Epithelial cell of esophagus (primary cell): ENCODE data around the gene JPH3.

ENCODE experiments used
- DNase-seq: peaks from one replicate; pipeline ENCODE4 v3.0.0; 2010; ENCODE audit warnings: low read depth
- H3K4me3 ChIP-seq: 2 replicates; pipeline ENCODE4 v1.5.1; 2011; ENCODE audit warnings: mild to moderate bottlenecking, low read length, control low read depth
- TF ChIP-seq, protein P1 (sequence below): IDR thresholded peaks from 2 replicates; pipeline ENCODE4 v1.5.1; 2011; ENCODE audit warnings: low read depth, mild to moderate bottlenecking, low read length, control low read depth, inconsistent platforms; ENCODE audit not compliant: insufficient read depth; ENCODE audit errors: missing control alignments

The JPH3 gene

DNA sequence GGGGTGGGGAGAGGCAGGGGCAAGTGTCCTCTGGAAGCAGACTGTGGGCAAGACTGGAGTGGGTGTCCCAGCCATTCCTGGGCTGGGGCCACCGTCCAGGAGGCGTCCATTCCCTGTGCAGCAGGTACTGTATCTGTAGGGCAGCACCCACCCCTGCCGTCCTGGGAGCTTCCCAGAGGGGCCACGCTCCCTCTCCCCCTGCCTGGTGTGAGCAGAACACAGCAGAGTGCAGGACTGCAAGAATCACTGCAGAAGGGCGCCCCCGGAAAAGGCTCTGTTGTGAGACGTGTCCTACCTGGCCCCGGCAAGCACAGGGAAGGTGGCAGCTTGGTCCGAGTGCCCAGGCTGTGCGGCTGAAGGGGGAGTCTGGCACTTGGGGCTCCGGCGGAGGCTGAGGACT, 93.2 kb downstream of the JPH3 start:
- TF ChIP-seq, protein P1, sequence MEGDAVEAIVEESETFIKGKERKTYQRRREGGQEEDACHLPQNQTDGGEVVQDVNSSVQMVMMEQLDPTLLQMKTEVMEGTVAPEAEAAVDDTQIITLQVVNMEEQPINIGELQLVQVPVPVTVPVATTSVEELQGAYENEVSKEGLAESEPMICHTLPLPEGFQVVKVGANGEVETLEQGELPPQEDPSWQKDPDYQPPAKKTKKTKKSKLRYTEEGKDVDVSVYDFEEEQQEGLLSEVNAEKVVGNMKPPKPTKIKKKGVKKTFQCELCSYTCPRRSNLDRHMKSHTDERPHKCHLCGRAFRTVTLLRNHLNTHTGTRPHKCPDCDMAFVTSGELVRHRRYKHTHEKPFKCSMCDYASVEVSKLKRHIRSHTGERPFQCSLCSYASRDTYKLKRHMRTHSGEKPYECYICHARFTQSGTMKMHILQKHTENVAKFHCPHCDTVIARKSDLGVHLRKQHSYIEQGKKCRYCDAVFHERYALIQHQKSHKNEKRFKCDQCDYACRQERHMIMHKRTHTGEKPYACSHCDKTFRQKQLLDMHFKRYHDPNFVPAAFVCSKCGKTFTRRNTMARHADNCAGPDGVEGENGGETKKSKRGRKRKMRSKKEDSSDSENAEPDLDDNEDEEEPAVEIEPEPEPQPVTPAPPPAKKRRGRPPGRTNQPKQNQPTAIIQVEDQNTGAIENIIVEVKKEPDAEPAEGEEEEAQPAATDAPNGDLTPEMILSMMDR = no peak
- DNase-seq = no peak
- no peak overlapping the region for H3K4me3 ChIP-seq

DNA sequence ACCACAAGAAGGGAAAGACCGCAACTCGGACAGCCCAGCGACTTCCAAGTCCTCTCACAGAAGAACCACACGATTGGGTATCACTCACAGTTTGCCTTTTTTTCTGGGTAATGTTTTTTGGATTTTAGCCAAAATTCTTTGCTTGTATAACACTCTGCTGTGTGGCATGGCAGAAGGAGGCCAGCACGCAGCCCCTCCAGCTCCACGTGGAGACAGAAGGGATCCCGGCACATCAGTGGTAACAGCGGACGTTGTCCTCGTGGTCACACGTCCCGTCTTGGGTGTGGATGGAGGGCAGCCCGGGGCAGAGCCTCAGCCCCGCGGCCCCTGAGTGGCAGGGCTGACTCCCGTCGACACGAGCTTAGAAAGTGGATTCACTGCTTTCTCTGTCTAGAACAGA, 94.4 kb downstream of the JPH3 start:
- no peak for DNase-seq
- no peak overlapping the region for H3K4me3 ChIP-seq
- TF ChIP-seq, protein P1 = no peak

DNA sequence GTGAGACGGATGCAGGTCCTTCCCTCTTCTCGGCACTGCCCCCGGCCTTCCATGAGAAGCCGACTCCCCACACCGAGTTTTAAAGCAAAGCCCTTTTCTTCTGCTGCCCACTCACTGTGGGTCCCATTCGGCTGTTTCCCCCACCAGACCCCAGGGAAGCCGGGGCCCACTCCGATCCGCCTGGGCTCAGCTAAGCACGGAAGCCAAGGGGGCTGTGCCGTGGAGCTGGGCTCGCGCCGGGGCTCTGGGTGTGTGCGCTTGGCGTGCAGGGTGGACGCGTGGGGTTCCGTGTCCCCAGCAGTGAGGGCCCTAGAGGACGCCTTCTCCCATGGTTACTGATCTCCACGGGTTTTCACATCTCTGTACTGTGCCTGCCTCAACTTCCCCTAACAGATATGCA, 94.9 kb downstream of the JPH3 start:
- H3K4me3 ChIP-seq = no peak overlapping the region
- DNase-seq = no peak
- TF ChIP-seq, protein P1 = no peak

DNA sequence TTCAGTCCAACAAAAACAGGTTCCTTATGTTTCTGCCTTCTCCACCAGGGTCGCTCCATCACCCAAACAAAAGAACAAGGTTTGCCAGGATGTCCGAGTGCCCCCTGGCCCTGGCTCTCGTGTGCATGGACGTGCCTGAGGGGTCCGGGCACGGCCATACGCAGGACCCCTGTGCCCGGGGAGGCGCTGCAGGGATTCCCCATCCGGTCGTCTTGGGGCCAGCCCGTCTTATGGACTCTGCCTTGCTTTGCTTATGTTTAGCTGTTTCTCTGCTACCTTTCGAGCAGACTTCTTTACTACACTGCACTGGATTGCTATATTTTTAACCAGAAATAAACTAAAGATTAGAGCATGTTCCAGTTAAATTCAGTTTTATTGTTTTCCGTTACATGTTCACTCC, 95.5 kb downstream of the JPH3 start:
- H3K4me3 ChIP-seq = no peak overlapping the region
- TF ChIP-seq, protein P1 = no peak
- DNase-seq = no peak

DNA sequence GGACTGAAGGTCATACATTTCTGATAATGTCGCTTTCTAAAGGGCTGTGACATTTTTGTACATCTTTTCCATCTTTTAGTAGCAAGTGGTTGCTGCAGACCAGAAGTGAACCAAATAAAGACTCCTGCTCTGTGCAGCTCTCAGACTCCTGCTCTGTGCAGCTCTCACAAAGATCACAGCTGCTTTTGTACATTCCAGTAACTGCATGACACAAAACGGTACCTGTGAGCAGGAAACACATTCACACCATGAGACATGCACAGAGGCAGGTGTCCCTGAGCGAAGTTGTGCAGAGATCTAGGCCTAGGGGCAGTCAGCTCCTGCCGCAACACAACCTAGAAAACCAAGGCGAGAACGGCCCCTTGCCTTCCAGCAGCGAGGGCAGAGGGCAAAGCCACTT, 95.9 kb downstream of the JPH3 start:
- TF ChIP-seq, protein P1 = no peak
- H3K4me3 ChIP-seq = no peak overlapping the region
- DNase-seq = no peak

DNA sequence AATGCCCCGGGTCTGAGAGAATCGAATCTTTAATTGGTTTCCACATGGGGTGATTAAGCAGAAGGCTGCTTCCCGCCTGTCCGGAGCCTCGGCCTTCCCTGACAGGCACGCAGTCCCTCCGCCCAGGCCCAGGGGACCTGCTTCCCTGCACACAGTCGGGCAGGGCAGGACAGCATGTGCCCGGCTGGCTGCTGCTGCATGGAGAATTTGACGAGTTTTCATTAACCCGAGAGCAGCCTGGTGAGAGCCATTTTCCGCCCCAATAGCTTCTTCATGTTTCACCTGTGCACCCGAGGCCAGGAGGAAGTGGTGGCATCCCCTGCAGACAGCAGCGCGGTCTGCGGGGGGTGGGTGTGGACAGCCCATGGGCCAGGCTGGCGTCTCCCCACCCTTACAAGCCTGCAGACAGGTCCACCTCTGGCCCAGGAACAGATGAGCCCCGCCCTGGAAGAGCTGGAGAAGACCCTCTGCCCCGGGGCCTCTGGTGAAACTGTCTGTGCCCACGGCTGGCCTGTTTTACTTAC, 96.4 kb downstream of the JPH3 start:
- TF ChIP-seq, protein P1 = no peak
- DNase-seq = no peak
- H3K4me3 ChIP-seq = no peak overlapping the region

DNA sequence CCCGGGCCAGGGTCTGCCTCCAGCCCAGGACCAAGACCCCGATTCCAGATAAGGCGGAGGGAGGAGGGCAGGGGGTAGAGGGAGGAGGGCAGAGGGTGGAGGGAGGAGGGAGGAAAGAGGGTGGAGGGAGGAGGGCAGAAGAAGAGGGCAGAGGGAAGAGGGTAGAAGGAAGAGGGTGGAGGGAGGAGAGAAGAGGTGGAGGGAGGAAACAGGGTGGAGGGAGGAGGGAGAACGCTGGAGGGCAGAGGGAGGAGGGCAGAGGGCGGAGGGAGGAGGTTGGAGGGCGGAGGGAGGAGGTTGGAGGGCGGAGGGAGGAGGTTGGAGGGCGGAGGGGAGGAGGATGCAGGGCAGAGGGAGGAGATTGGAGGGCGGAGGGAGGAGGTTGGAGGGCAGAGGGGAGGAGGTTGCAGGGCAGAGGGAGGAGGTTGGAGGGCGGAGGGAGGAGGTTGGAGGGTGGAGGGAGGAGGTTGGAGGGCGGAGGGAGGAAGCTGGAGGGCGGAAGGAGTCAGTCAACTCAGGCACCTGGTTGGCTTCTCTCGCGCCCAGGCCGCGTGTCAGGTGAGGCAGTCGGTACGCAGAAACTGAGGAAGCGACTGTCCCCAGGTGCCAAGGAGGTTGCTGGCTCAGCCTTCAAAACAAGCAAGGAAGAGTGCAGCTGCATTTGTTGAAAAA, 98.2 kb downstream of the JPH3 start:
- no peak for DNase-seq
- no peak overlapping the region for H3K4me3 ChIP-seq
- TF ChIP-seq, protein P1 = no peak
